Colonic mucosa (tissue), 4 donors: Measurements from ENCODE around the gene ATP5PO. TPM values are rescaled to one million over a fixed set of nuclear protein-coding genes. Genes with fewer than 3 reads are reported as not detected.

ENCODE experiments used
- DNase-seq: peaks from one replicate; pipeline ENCODE4 v3.0.0-alpha.2; 2020
- H3K27ac ChIP-seq: fragments of 200-600 bp; one replicate; pipeline ENCODE4 v1.8.0; 2021
- H3K27me3 ChIP-seq: fragments of 200-600 bp; one replicate; pipeline ENCODE4 v1.8.0; 2021
- H3K36me3 ChIP-seq: fragments of 200-600 bp; one replicate; pipeline ENCODE4 v1.8.0; 2021
- H3K4me1 ChIP-seq: fragments of 200-600 bp; one replicate; pipeline ENCODE4 v1.8.0; 2021; ENCODE audit warnings: mild to moderate bottlenecking
- H3K4me3 ChIP-seq: fragments of 200-600 bp; one replicate; pipeline ENCODE4 v1.8.0; 2021
- H3K9ac ChIP-seq, 2 donors: one replicate each; pipeline ENCODE4 v1.7.0; 2013; ENCODE audit warnings: control low read depth in 2 of 2, low read depth in 2 of 2, low read length in 2 of 2
- H3K9me3 ChIP-seq: fragments of 200-600 bp; one replicate; pipeline ENCODE4 v1.8.0; 2021
- CTCF ChIP-seq: fragments of 200-600 bp; IDR thresholded peaks from one replicate; pipeline ENCODE4 v1.8.0; 2022; ENCODE audit warnings: antibody characterized with exemption, mild to moderate bottlenecking
- intact Hi-C: fragments of 100-400 bp; cut with DNase I; formaldehyde crosslinking; loops from one replicate; pipeline ENCODE4 v1.14.1; 2022
- total RNA-seq, 2 donors: library from RNA; stranded (reverse); fragmentation: NEBNext Ultra II Directional in 1 of 2; extraction: Animal tissue kit (Norgen Biotek cat#: 25700) in 1 of 2; gene quantifications; one replicate each; pipeline ENCODE4 v1.2.1, GENCODE V29; 2021
- donor health status: healthy.
- donor health status: DM: no; HTN: no; CAD: no.
- donor health status: DM: no; HTN: no; CAD: no.

The ATP5PO gene
- total RNA-seq, 2 donors from 2014 or later = 312 to 335 TPM

GRCh38 chr21:33854604-33855003, 61.0 kb downstream of the ATP5PO start:
- no peak for TF ChIP-seq CTCF
- Histone ChIP-seq H3K9me3 (no peaks in the 10 kb centered on the region), H3K27ac (no peak overlapping the region), H3K4me1 (no peaks in the 10 kb centered on the region), H3K36me3 (no peaks in the 10 kb centered on the region), H3K4me3 (no peak overlapping the region), H3K27me3 (no peaks in the 10 kb centered on the region), H3K9ac (no peak overlapping the region)
- intact Hi-C loops = no loop called here
- DNase-seq = no peak

Other genes starting within 250 kb of the ATP5PO start
- gene MRPS6, start 157.8 kb upstream of the ATP5PO start, total RNA-seq = 10 to 100 TPM; 66.6 to 76.9 TPM
- 10 to 100 TPM; 20.1 to 28.6 TPM for gene SLC5A3, start 157.8 kb upstream of the ATP5PO start, total RNA-seq